Muscle layer of colon (tissue), 2 donors: ENCODE results near the gene EXOC3L2.

ENCODE experiments used
- H3K27ac ChIP-seq: one replicate; pipeline ENCODE4 v1.7.0; 2013; ENCODE audit warnings: low read depth, mild to moderate bottlenecking, low read length, moderate library complexity
- H3K27me3 ChIP-seq, 2 donors: one replicate each; pipeline ENCODE4 v1.7.0; 2013; ENCODE audit warnings: low read length in 2 of 2, mild to moderate bottlenecking in 2 of 2; ENCODE audit not compliant: insufficient read depth in 2 of 2, control insufficient read depth in 1 of 2
- H3K36me3 ChIP-seq: one replicate; pipeline ENCODE4 v1.7.0; 2013; ENCODE audit warnings: mild to moderate bottlenecking, low read length; ENCODE audit not compliant: insufficient read depth
- H3K4me1 ChIP-seq: one replicate; pipeline ENCODE4 v1.7.0; 2013; ENCODE audit warnings: mild to moderate bottlenecking, low read length; ENCODE audit not compliant: insufficient read depth
- H3K4me3 ChIP-seq, 2 donors: one replicate each; pipeline ENCODE4 v1.7.0; 2013; ENCODE audit warnings: low read length in 2 of 2, low read depth in 1 of 2, mild to moderate bottlenecking in 1 of 2, moderate library complexity in 1 of 2
- H3K9ac ChIP-seq: one replicate; pipeline ENCODE4 v1.7.0; 2013; ENCODE audit warnings: low read length
- H3K9me3 ChIP-seq: one replicate; pipeline ENCODE4 v1.7.0; 2013; ENCODE audit warnings: mild to moderate bottlenecking, low read length
- donor health status: abdominal sarcoma.
- donor health status: Adenocarcinoma of cecum.

EXOC3L2 gene

DNA sequence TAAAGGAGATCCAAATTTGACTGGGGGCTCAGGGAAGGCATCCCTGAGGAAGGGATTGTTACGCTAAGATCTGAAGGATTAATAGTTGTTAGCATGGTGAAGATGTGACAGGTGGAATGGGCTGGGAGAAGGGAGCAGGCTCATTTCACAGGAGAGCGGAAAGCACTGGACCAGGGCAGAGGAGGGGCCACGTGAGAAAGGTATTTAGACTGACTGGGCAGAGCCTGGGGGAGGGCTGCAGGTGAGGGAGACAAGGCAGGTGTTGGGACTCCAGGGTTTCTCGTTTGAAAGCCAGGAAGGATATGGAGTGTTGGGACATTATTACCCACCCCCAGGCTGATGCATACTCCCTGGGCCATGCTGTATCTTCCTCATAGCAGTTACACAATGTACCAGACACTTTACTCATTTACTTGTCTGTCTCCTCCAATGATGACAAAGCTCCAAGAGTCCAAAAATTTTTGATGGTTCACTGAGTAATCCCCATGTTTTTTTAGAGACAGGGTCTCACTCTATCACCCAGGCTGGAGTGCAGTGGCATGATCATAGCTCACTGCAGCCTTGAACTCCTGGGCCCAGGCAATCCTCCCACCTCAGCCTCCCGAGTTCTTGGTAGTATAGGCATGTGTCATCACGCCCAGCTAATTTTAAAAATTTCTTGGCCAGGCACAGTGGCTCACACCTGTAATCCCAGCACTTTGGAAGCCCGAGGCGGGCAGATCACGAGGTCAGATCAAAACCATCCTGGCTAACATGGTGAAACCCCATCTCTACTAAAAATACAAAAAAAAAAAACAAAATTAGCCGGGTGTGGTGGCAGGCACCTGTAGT is 69.5 kb downstream of the EXOC3L2 start:
- Histone ChIP-seq H3K27me3 (no peaks in the 10 kb centered on the region), H3K4me1 (peaks cover 17% of the 10 kb centered on the region), H3K9me3 (no peaks in the 10 kb centered on the region), H3K9ac (no peak overlapping the region), H3K36me3 (no peaks in the 10 kb centered on the region), H3K4me3 (no peak overlapping the region), H3K27ac (no peak overlapping the region)

DNA sequence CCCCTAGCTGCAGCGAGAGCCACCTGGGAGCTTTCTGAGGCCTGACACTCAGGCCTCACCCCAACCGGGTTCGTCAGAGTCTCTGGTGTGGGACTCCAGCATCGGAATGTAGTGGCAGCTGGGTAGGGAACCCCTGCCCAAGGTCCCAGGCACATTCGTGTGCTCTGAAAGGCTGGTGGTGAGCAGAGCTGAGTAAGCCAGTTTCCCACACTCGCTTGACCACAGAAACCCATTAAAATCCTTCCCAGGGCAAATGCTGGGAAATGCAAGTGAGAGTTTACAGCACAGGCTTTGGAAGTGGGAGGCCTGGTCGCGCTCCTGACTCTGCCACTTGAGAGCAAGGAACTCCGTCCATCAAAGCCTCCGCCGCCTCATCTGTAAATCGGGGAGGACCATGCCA is 71.4 kb downstream of the EXOC3L2 start:
- Histone ChIP-seq H3K4me3 (no peak overlapping the region), H3K27me3 (no peaks in the 10 kb centered on the region), H3K36me3 (no peaks in the 10 kb centered on the region), H3K9ac (no peak overlapping the region), H3K27ac (no peak overlapping the region), H3K4me1 (peaks cover 7% of the 10 kb centered on the region), H3K9me3 (no peaks in the 10 kb centered on the region)

DNA sequence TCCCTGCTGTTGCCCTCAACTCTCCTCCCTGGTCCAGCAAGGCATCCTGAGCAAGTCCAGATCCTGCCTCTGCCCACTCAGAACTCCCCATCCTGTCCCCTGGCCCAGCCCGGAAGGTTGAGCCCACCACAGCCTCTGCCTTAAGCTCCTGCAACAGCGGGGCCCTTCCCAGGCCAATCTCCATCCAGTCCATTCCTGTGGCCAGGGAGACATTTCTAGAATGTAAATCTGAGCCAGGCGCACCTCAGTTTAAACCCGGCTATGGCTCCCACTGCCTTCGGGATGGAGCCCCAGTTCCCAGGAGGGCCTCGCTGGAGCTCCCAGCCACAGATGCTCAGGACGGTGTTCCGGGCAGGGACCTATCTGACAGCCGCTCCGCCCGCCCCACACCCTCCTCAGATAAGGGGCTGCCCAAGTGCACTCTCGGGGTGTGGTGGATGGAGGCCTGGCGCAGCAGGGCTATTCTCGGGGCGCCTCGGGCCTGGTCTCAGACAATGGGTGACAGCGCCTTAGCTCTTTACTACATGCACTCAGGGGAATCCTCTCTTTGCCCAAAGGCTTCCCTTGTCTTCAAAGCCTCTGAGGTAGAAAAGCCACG is 72.5 kb downstream of the EXOC3L2 start:
- Histone ChIP-seq H3K36me3 (no peaks in the 10 kb centered on the region), H3K27me3 (no peaks in the 10 kb centered on the region), H3K9ac (no peak overlapping the region), H3K4me1 (peaks cover 7% of the 10 kb centered on the region), H3K9me3 (no peaks in the 10 kb centered on the region), H3K27ac (no peak overlapping the region), H3K4me3 (no peak overlapping the region)

DNA sequence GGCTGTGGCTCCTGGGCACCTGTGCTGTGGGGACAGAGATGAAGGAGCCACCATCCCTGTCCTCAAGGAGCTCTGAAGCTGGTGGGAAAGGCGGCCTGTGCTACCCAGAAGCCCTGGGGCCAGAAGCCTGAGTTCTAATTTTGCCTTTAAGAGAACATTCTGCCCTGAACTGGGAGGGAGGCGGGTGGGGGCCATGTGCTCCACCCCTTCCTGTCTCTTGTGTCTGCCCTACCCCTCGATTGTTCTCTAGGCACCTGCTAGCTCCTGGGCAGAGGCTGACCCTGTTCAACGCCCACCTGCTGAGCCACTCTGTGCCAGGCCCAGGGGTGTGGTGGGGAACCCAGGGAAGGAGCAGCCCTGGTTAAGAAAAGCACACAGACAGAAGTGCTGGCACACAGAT is 73.0 kb downstream of the EXOC3L2 start:
- Histone ChIP-seq H3K9me3 (no peaks in the 10 kb centered on the region), H3K36me3 (no peaks in the 10 kb centered on the region), H3K27me3 (no peaks in the 10 kb centered on the region), H3K4me1 (peaks cover 1% of the 10 kb centered on the region), H3K4me3 (no peak overlapping the region), H3K9ac (no peak overlapping the region), H3K27ac (no peak overlapping the region)

DNA sequence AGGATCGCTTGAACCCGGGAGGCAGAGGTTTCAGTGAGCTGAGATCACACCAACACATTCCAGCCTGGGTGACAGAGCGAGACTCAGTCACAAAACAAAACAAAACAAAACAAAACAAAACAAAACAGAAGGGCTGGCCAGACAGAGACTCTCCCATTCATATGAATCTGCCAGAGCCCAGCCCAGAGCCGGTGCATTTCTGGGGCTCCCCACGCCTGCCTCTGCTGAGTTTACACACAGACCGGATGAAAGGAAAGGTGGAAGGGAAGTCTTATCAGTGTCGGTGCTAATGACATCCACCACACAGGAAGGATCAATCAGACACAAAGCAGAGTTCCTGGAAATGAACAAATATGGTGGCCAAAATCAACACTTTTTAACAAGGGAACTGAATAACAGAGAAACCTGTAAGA is 74.0 kb downstream of the EXOC3L2 start:
- Histone ChIP-seq H3K27ac (no peak overlapping the region), H3K27me3 (no peaks in the 10 kb centered on the region), H3K36me3 (no peaks in the 10 kb centered on the region), H3K4me3 (no peak overlapping the region), H3K4me1 (no peaks in the 10 kb centered on the region), H3K9ac (no peak overlapping the region), H3K9me3 (no peaks in the 10 kb centered on the region)

DNA sequence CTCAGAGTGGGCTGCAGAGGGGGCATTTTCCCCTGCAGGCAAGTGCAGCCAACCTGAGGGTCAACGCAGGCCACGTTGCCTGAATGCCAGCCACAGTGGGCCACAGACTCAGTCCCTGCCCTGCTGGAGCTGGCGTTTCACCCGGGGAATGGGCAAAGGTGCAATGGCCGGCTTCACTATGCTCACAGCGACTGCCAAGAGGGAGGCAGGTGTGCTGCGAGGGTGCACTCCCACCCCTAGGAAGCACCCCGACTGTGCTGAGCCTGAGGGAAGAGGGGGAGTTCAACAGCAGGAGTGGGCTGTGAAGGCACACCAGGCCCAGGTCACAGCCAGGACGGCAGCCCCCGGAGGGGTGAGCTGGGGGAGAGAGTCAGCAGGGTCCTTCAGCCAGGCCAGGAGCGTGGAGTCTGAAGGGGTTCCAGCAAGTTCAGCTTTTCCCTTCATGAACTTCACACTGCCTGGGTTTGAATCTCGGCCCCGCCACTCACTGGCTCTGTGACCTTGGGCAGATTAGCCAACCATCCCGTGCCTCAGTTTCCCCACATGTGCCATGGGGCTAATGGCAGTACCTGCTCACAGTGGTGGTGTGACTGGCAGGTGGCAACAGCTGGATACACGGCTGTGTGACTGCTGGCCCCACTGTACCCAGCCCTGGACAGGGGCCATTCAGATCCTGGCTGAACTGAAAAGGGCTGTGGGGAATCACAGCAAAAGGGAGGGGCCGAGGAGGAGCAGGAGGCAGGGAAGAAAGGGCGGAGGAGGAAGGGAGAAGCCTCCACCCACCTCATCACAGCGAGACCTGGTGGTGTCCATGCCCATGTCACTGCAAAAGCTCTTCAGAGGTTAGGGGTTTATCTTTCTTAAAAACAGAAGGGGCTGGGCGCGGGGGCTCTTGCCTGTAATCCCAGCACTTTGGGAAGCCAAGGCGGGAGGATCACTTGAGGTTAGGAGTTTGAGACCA is 74.8 kb downstream of the EXOC3L2 start:
- no peaks in the 10 kb centered on the region for H3K9me3 ChIP-seq
- no peaks in the 10 kb centered on the region for H3K36me3 ChIP-seq
- H3K4me3 ChIP-seq: no peak overlapping the region
- H3K9ac ChIP-seq: no peak overlapping the region
- no peaks in the 10 kb centered on the region for H3K27me3 ChIP-seq
- H3K4me1 ChIP-seq: no peaks in the 10 kb centered on the region
- no peak overlapping the region for H3K27ac ChIP-seq

DNA sequence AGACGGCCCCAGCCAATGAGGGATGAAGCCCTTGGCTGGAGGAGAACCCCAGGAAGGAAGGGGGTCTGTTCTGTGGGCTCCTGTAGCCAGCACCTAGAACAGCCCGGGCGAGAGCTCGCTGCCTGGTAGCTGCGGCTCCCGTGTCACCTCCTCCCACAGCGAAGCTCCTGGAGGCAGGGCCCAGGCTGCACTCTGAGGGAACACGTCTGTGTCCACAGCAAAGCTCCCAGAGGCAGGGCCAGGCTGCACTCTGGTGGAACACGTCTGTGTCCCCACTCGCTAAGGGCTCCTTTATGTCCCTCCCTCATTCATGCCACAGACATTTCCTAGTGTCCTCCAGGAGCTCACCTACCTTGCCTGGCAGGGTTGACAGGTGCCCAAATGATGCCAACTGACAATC is 75.6 kb downstream of the EXOC3L2 start:
- no peak overlapping the region for H3K4me3 ChIP-seq
- no peaks in the 10 kb centered on the region for H3K27me3 ChIP-seq
- no peak overlapping the region for H3K9ac ChIP-seq
- no peaks in the 10 kb centered on the region for H3K4me1 ChIP-seq
- H3K27ac ChIP-seq: no peak overlapping the region
- H3K36me3 ChIP-seq: no peaks in the 10 kb centered on the region
- no peaks in the 10 kb centered on the region for H3K9me3 ChIP-seq

DNA sequence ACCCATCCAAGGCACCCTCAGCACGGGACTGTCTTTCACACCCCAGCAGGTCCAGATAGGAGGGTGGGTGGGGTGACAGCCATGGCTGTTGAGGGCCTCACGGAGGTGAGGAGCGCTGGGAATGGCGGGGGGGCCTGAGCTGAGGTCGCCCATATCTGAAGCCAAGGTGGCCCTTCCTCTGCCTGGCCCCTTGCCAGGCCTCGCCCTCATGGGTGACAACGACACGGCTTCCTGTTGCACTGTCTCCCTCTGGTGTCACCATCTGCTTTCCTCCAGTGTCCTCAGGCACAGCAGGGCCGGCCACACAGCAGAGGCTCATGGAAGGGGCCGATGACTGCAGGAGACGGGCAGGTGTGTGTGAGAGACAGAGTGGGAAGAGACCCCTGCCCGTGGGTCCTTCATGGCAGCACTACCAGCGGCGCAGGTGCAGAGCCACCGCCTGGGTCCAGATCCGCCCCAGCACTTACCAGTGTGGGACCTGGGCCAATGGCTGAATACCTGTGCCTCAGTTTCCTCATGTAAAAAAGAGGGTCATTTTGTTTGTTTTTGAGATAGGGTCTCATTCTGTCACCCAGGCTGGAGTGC is 76.3 kb downstream of the EXOC3L2 start:
- H3K9ac ChIP-seq: no peak overlapping the region
- H3K4me3 ChIP-seq: no peak overlapping the region
- no peaks in the 10 kb centered on the region for H3K36me3 ChIP-seq
- H3K27me3 ChIP-seq: no peaks in the 10 kb centered on the region
- no peak overlapping the region for H3K27ac ChIP-seq
- no peaks in the 10 kb centered on the region for H3K9me3 ChIP-seq
- H3K4me1 ChIP-seq: no peaks in the 10 kb centered on the region

- peaks cover 0 to 7% of the 10 kb centered on the region in 2 donors for H3K27me3 ChIP-seq
- H3K27ac ChIP-seq: no peak overlapping the region
- no peaks in the 10 kb centered on the region for H3K4me1 ChIP-seq
- H3K4me3 ChIP-seq: no peak overlapping the region
- H3K36me3 ChIP-seq: no peaks in the 10 kb centered on the region
- H3K9ac ChIP-seq: no peak overlapping the region
- no peaks in the 10 kb centered on the region for H3K9me3 ChIP-seq
These were observed 78.4 kb downstream of the EXOC3L2 start for GRCh38 chr19:45166723-45167252.

DNA sequence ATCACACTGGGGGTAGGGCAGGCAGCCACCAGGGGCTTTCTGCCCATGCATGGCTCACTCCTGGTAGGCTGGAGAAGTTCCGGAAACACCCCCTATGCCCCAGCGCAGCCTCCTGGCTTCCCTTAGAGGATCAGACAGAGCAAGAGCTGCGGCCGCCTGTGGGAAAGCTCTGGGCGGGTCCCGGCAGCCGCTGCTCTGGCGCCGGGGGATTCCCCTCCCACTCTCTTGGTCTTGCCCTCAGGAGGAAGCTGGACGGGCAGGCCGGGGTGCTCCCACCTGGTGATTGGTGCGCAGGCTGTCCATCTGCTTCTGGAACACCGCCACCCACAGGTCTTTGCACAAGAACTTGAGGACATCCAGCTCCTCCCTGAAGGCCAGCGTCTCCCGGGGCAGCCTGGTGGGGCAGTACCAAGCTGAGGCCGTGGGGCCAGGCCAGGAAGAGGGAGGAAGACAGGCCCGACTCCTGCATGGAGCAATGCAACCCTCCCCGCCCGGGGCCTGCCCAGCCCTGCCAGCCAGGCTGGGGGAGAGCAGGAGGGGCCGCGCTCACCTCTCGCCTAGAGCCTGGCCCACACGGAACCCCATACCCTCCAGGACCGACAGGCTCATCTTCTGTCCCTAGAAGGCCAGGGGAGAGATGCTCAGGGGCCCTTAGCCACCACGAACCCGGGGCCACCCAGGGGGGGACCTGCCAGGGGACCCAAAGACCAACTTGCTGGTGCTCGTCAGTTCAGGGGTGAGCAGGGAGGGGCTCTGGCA is 80.5 kb downstream of the EXOC3L2 start:
- Histone ChIP-seq H3K27me3 (peaks cover 0 to 27% of the 10 kb centered on the region in 2 donors), H3K4me3 (no peak overlapping the region), H3K27ac (no peak overlapping the region), H3K36me3 (no peaks in the 10 kb centered on the region), H3K4me1 (no peaks in the 10 kb centered on the region), H3K9ac (no peak overlapping the region), H3K9me3 (no peaks in the 10 kb centered on the region)
